ENCODE results near the gene TTBK2.

The TTBK2 gene

DNA sequence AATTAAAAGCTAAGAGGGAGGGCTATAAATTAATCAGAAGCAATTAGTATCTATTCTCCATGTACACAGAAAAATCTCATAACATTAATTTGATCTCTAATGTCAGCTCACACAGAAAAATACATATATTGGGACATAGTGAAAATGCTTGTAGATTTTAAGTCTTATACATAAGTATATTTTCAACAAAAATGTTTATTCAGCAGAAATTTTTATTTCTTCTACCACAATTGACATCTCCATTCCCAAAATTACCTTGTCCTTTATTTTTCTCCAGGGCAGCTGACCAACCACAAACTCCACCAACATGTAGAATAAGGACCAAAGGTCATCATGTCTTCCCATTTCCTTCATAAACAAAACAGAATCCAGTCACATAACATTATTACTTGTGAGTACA lies 109.1 kb downstream of the TTBK2 start:
- DNase-seq (ENCODE audit: low read depth in 1 of 2, low spot score in 1 of 2): no peak
- Histone ChIP-seq H3K27ac (replicated peaks) (no peak overlapping the region), H3K27me3 (ENCODE audit: insufficient read depth, poor library complexity, severe bottlenecking) (no peaks in the 10 kb centered on the region), H3K4me3 (replicated peaks; ENCODE audit: insufficient read depth, low read length) (no peak overlapping the region)
- TF ChIP-seq POLR2AphosphoS5 (IDR thresholded peaks at IDR 0.05; ENCODE audit: low read depth) (no peak), SPI1 (IDR thresholded peaks at IDR 0.05; ENCODE audit: borderline replicate concordance, low read depth) (no peak), GABPA (IDR thresholded peaks at IDR 0.05; ENCODE audit: low read depth) (no peak)
- TF ChIP-seq, protein P1, sequence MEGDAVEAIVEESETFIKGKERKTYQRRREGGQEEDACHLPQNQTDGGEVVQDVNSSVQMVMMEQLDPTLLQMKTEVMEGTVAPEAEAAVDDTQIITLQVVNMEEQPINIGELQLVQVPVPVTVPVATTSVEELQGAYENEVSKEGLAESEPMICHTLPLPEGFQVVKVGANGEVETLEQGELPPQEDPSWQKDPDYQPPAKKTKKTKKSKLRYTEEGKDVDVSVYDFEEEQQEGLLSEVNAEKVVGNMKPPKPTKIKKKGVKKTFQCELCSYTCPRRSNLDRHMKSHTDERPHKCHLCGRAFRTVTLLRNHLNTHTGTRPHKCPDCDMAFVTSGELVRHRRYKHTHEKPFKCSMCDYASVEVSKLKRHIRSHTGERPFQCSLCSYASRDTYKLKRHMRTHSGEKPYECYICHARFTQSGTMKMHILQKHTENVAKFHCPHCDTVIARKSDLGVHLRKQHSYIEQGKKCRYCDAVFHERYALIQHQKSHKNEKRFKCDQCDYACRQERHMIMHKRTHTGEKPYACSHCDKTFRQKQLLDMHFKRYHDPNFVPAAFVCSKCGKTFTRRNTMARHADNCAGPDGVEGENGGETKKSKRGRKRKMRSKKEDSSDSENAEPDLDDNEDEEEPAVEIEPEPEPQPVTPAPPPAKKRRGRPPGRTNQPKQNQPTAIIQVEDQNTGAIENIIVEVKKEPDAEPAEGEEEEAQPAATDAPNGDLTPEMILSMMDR (IDR thresholded peaks at IDR 0.05; ENCODE audit: insufficient read depth, low read length): no peak
- TF ChIP-seq, protein P2, sequence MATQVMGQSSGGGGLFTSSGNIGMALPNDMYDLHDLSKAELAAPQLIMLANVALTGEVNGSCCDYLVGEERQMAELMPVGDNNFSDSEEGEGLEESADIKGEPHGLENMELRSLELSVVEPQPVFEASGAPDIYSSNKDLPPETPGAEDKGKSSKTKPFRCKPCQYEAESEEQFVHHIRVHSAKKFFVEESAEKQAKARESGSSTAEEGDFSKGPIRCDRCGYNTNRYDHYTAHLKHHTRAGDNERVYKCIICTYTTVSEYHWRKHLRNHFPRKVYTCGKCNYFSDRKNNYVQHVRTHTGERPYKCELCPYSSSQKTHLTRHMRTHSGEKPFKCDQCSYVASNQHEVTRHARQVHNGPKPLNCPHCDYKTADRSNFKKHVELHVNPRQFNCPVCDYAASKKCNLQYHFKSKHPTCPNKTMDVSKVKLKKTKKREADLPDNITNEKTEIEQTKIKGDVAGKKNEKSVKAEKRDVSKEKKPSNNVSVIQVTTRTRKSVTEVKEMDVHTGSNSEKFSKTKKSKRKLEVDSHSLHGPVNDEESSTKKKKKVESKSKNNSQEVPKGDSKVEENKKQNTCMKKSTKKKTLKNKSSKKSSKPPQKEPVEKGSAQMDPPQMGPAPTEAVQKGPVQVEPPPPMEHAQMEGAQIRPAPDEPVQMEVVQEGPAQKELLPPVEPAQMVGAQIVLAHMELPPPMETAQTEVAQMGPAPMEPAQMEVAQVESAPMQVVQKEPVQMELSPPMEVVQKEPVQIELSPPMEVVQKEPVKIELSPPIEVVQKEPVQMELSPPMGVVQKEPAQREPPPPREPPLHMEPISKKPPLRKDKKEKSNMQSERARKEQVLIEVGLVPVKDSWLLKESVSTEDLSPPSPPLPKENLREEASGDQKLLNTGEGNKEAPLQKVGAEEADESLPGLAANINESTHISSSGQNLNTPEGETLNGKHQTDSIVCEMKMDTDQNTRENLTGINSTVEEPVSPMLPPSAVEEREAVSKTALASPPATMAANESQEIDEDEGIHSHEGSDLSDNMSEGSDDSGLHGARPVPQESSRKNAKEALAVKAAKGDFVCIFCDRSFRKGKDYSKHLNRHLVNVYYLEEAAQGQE (IDR thresholded peaks at IDR 0.05; ENCODE audit: insufficient replicate concordance, low read depth): no peak

DNA sequence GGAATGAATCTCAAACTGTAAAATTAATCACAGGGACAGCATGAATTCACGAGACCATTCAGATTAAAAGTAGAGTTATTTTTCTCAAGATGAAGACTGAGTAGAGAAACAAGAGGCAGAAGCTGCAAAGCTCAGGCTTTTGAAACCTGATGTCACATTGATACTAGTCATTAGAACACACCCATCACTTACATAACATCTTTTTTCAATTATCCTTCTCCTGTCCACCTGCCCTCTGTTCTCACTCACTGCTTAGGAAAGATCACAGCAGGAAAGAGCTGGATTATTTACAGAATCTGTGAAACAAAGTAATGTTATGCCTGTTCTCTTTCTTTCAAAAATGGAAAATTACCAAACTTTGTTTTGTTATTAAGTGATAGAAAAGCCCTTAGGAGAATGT lies 111.7 kb downstream of the TTBK2 start:
- TF ChIP-seq, protein P1 (IDR thresholded peaks at IDR 0.05; ENCODE audit: insufficient read depth, low read length): no peak
- TF ChIP-seq, protein P2 (IDR thresholded peaks at IDR 0.05; ENCODE audit: insufficient replicate concordance, low read depth): no peak
- TF ChIP-seq GABPA (IDR thresholded peaks at IDR 0.05; ENCODE audit: low read depth) (no peak), SPI1 (IDR thresholded peaks at IDR 0.05; ENCODE audit: borderline replicate concordance, low read depth) (no peak), POLR2AphosphoS5 (IDR thresholded peaks at IDR 0.05; ENCODE audit: low read depth) (no peak)
- Histone ChIP-seq H3K27me3 (ENCODE audit: insufficient read depth, poor library complexity, severe bottlenecking) (no peaks in the 10 kb centered on the region), H3K4me3 (replicated peaks; ENCODE audit: insufficient read depth, low read length) (no peak overlapping the region), H3K27ac (replicated peaks) (no peak overlapping the region)
- DNase-seq (ENCODE audit: low read depth in 1 of 2, low spot score in 1 of 2): no peak

DNA sequence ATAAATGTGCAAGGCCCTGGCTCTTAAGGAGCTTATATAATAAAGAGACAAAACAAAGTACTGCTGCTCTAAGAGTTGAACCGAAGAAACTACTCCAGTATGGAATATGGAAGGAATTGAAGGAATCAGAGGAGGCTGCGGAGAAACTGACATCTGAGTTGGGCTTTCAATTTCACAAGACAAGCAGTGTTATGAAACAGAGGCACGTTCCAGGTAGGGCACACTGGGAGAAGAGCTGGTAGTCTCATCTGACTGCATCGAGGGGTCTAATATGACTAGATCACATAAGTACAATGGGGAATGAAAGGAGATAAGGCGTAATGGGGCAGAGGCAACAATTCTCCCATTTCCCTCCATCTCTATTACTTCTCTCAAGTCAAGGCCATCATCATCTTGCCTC lies 115.3 kb downstream of the TTBK2 start:
- DNase-seq (ENCODE audit: low read depth in 1 of 2, low spot score in 1 of 2): no peak
- Histone ChIP-seq H3K4me3 (replicated peaks; ENCODE audit: insufficient read depth, low read length) (no peak overlapping the region), H3K27ac (replicated peaks) (no peak overlapping the region), H3K27me3 (ENCODE audit: insufficient read depth, poor library complexity, severe bottlenecking) (no peaks in the 10 kb centered on the region)
- no peak for TF ChIP-seq SPI1 (IDR thresholded peaks at IDR 0.05; ENCODE audit: borderline replicate concordance, low read depth)
- TF ChIP-seq, protein P1 (IDR thresholded peaks at IDR 0.05; ENCODE audit: insufficient read depth, low read length): no peak
- no peak for TF ChIP-seq POLR2AphosphoS5 (IDR thresholded peaks at IDR 0.05; ENCODE audit: low read depth)
- TF ChIP-seq, protein P2 (IDR thresholded peaks at IDR 0.05; ENCODE audit: insufficient replicate concordance, low read depth): no peak
- no peak for TF ChIP-seq GABPA (IDR thresholded peaks at IDR 0.05; ENCODE audit: low read depth)
